Bronchial epithelial cell (primary cell): ENCODE measurements around the gene C1orf116. TPM values are rescaled to one million over a fixed set of nuclear protein-coding genes. Genes with fewer than 3 reads are reported as not detected.

Experiments
- DNase-seq: peaks from one replicate; pipeline ENCODE4 v3.0.0-alpha.2; 2010; ENCODE audit warnings: low read depth
- FAIRE-seq: peaks from 2 replicates; lab custom pipeline; 2011; peaks lifted over from hg19 to GRCh38; lab: Jason Lieb, UNC
- H3K27me3 ChIP-seq: 2 replicates; pipeline ENCODE4 v1.5.1; 2011; ENCODE audit warnings: low read length; ENCODE audit not compliant: control insufficient read depth, insufficient read depth
- H3K36me3 ChIP-seq: 2 replicates; pipeline ENCODE4 v1.5.1; 2011; ENCODE audit warnings: low read length; ENCODE audit not compliant: control insufficient read depth, insufficient read depth
- H3K4me3 ChIP-seq: 2 replicates; pipeline ENCODE4 v1.5.1; 2011; ENCODE audit warnings: mild to moderate bottlenecking, low read depth, low read length, control low read depth
- CTCF ChIP-seq: IDR thresholded peaks from 2 replicates; pipeline ENCODE4 v1.5.1; 2011; ENCODE audit warnings: mild to moderate bottlenecking, moderate library complexity, low read length, control low read depth, inconsistent platforms; ENCODE audit not compliant: insufficient read depth, severe bottlenecking
- total RNA-seq: library from RNA; depleted of rRNA; stranded (reverse); fragments of >200 nt; gene quantifications from 2 replicates; pipeline ENCODE4 v1.2.1, GENCODE V29; 2014

C1orf116 gene
- total RNA-seq, 1 donor from 2014 or later = 20.0 TPM

GRCh38 chr1:207015791-207016190 is 16.8 kb downstream of the C1orf116 start:
- no peak for TF ChIP-seq CTCF
- FAIRE-seq = no peak

GRCh38 chr1:207014728-207015127 is 17.8 kb downstream of the C1orf116 start:
- TF ChIP-seq CTCF = no peak
- FAIRE-seq = no peak
- H3K4me3 ChIP-seq = no peak overlapping the region

More at GRCh38 chr1:207015791-207016190, 16.8 kb downstream of the C1orf116 start:
- peak; percentile 59 for DNase-seq
- no peak overlapping the region for H3K4me3 ChIP-seq
- no peaks in the 10 kb centered on the region for H3K36me3 ChIP-seq
- no peaks in the 10 kb centered on the region for H3K27me3 ChIP-seq

GRCh38 chr1:207013321-207014085 is 19.1 kb downstream of the C1orf116 start:
- no peak overlapping the region for H3K4me3 ChIP-seq
- no peak for DNase-seq
- no peak for TF ChIP-seq CTCF
- no peaks in the 10 kb centered on the region for H3K36me3 ChIP-seq
- no peaks in the 10 kb centered on the region for H3K27me3 ChIP-seq
- FAIRE-seq = no peak

More at GRCh38 chr1:207014728-207015127, 17.8 kb downstream of the C1orf116 start:
- DNase-seq = no peak
- Histone ChIP-seq H3K27me3 (no peaks in the 10 kb centered on the region), H3K36me3 (no peaks in the 10 kb centered on the region)

- Histone ChIP-seq H3K4me3 (no peak overlapping the region), H3K36me3 (no peaks in the 10 kb centered on the region), H3K27me3 (no peaks in the 10 kb centered on the region)
- TF ChIP-seq CTCF = no peak
- DNase-seq (no peak), FAIRE-seq (no peak)
These were observed 21.8 kb downstream of the C1orf116 start for GRCh38 chr1:207010726-207011125.

GRCh38 chr1:207009945-207010344 is 22.6 kb downstream of the C1orf116 start:
- no peak for FAIRE-seq
- H3K36me3 ChIP-seq = no peaks in the 10 kb centered on the region
- DNase-seq = no peak
- no peak for TF ChIP-seq CTCF
- no peak overlapping the region for H3K4me3 ChIP-seq
- H3K27me3 ChIP-seq = no peaks in the 10 kb centered on the region
